ENCODE results near the gene SPPL3. TPM values are rescaled to one million over a fixed set of nuclear protein-coding genes. Genes with fewer than 3 reads are reported as not detected.
A peak's percentile ranks its signal among the peaks of the same experiment; 100 is the strongest.

The SPPL3 gene
- total RNA-seq, 1 donor, result 10.9 TPM

DNA sequence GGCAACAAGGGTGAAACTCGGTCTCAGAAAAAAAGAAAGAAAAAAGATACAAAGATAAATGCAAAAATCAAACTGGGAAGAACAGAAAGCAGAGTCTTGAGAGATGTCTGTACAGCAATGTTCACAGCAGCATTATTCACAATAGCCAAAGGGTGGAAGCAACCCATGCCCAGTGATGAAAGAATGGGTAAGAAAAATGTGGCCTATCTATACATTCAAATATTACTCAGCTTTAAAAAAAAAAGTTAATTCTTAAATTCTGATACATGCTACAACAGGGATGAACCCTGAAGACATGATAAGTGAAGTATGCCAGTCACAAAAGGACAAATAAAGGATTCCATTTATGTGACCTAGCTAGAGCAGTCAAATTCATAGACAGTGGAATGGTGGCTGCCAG is 33.7 kb downstream of the SPPL3 start:
- no peak for DNase-seq (ENCODE audit: insufficient read length, low spot score, missing footprints)
- Histone ChIP-seq H3K27me3 (ENCODE audit: insufficient read depth, low read length) (no peaks in the 10 kb centered on the region), H3K9me3 (ENCODE audit: low read depth, low read length) (no peaks in the 10 kb centered on the region), H3K4me1 (ENCODE audit: insufficient read depth, low read length) (peaks cover 23% of the 10 kb centered on the region), H4K20me1 (ENCODE audit: insufficient read depth, low read length) (peaks cover 38% of the 10 kb centered on the region), H3K27ac (ENCODE audit: low read depth, low read length) (no peak overlapping the region), H3K4me3 (ENCODE audit: insufficient read depth, low read length) (no peak overlapping the region), H2AFZ (ENCODE audit: low read length) (no peak overlapping the region), H3K79me2 (ENCODE audit: insufficient read depth, low read length) (peaks cover 76% of the 10 kb centered on the region), H3K4me2 (ENCODE audit: insufficient read depth, low read length) (no peak overlapping the region), H3K36me3 (ENCODE audit: insufficient read depth, low read length) (no peaks in the 10 kb centered on the region)
- TF ChIP-seq CTCF (IDR thresholded peaks at IDR 0.05; ENCODE audit: extremely low read depth, low read depth, low read length), result no peak

DNA sequence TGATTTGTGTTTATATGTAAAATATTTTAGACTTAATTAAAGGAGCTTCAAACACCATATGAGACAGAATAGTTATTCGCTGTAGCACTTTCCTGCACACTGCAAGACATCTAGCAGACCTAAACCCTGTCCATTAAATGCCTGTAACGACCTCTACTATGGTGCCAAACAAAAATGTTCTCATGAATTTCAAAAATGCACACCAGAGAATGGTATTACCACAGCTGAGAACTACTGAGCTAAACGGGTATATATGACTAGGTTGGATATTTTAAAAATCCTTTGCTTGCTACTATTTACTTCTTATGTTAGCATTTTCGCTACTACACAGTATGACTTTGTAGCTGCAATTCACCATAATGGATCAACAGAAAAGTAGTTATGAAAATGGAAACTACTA is 34.8 kb downstream of the SPPL3 start:
- peaks cover 17% of the 10 kb centered on the region for H3K4me1 ChIP-seq (ENCODE audit: insufficient read depth, low read length)
- no peak overlapping the region for H3K4me2 ChIP-seq (ENCODE audit: insufficient read depth, low read length)
- TF ChIP-seq CTCF (IDR thresholded peaks at IDR 0.05; ENCODE audit: extremely low read depth, low read depth, low read length), result no peak
- H3K4me3 ChIP-seq (ENCODE audit: insufficient read depth, low read length), result no peak overlapping the region
- no peaks in the 10 kb centered on the region for H3K27me3 ChIP-seq (ENCODE audit: insufficient read depth, low read length)
- peaks cover 76% of the 10 kb centered on the region for H3K79me2 ChIP-seq (ENCODE audit: insufficient read depth, low read length)
- no peak overlapping the region for H3K27ac ChIP-seq (ENCODE audit: low read depth, low read length)
- H2AFZ ChIP-seq (ENCODE audit: low read length), result no peak overlapping the region
- no peaks in the 10 kb centered on the region for H3K9me3 ChIP-seq (ENCODE audit: low read depth, low read length)
- peaks cover 38% of the 10 kb centered on the region for H4K20me1 ChIP-seq (ENCODE audit: insufficient read depth, low read length)
- no peaks in the 10 kb centered on the region for H3K36me3 ChIP-seq (ENCODE audit: insufficient read depth, low read length)
- DNase-seq (ENCODE audit: insufficient read length, low spot score, missing footprints), result no peak

DNA sequence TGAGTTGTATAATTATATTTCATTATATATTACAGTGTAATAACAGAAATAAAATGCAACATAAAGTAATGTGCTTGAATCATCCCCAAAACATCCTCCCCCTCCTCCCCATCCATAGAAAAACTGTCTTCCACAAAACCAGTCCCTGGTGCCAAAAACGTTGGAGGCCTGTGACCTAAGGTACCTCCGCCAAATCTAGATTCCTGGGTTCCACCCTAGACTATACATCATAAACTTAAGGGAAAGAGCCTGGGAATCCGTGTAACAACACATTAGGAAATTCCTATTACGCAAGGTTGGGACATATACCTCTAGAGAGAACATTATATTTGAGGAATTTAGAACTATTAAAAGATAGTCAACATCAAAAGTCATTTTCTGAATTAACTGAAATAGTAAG is 38.0 kb downstream of the SPPL3 start:
- H4K20me1 ChIP-seq (ENCODE audit: insufficient read depth, low read length), result peaks cover 38% of the 10 kb centered on the region
- no peaks in the 10 kb centered on the region for H3K9me3 ChIP-seq (ENCODE audit: low read depth, low read length)
- no peaks in the 10 kb centered on the region for H3K36me3 ChIP-seq (ENCODE audit: insufficient read depth, low read length)
- H3K27ac ChIP-seq (ENCODE audit: low read depth, low read length), result no peak overlapping the region
- no peaks in the 10 kb centered on the region for H3K27me3 ChIP-seq (ENCODE audit: insufficient read depth, low read length)
- peaks cover 76% of the 10 kb centered on the region for H3K79me2 ChIP-seq (ENCODE audit: insufficient read depth, low read length)
- TF ChIP-seq CTCF (IDR thresholded peaks at IDR 0.05; ENCODE audit: extremely low read depth, low read depth, low read length), result no peak
- H3K4me3 ChIP-seq (ENCODE audit: insufficient read depth, low read length), result no peak overlapping the region
- no peak for DNase-seq (ENCODE audit: insufficient read length, low spot score, missing footprints)
- no peak overlapping the region for H2AFZ ChIP-seq (ENCODE audit: low read length)
- H3K4me1 ChIP-seq (ENCODE audit: insufficient read depth, low read length), result peaks cover 12% of the 10 kb centered on the region
- H3K4me2 ChIP-seq (ENCODE audit: insufficient read depth, low read length), result peak overlapping the region; percentile 7

DNA sequence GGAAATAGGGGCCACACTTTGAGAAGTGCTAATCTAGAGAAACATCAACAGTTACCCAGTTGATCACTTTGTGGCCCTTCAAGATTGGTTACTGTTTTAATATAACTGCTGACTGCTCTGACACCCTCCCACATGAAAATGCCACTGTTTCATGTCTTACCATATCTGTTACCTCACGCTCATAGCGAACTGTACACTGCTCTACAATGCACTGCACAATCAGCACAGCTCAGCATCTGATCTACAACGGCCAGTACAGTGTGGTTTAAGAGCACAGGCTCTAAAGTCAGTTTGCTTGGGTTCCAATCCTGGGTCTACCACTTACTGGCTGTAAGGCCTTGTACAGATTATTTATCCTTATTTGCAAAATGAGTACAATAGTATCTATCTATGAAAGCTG is 39.1 kb downstream of the SPPL3 start:
- no peaks in the 10 kb centered on the region for H3K9me3 ChIP-seq (ENCODE audit: low read depth, low read length)
- H3K27me3 ChIP-seq (ENCODE audit: insufficient read depth, low read length), result no peaks in the 10 kb centered on the region
- no peaks in the 10 kb centered on the region for H3K36me3 ChIP-seq (ENCODE audit: insufficient read depth, low read length)
- no peak overlapping the region for H2AFZ ChIP-seq (ENCODE audit: low read length)
- peaks cover 34% of the 10 kb centered on the region for H4K20me1 ChIP-seq (ENCODE audit: insufficient read depth, low read length)
- peaks cover 81% of the 10 kb centered on the region for H3K79me2 ChIP-seq (ENCODE audit: insufficient read depth, low read length)
- peaks cover 12% of the 10 kb centered on the region for H3K4me1 ChIP-seq (ENCODE audit: insufficient read depth, low read length)
- no peak overlapping the region for H3K4me3 ChIP-seq (ENCODE audit: insufficient read depth, low read length)
- no peak overlapping the region for H3K4me2 ChIP-seq (ENCODE audit: insufficient read depth, low read length)
- DNase-seq (ENCODE audit: insufficient read length, low spot score, missing footprints), result no peak
- TF ChIP-seq CTCF (IDR thresholded peaks at IDR 0.05; ENCODE audit: extremely low read depth, low read depth, low read length), result no peak
- H3K27ac ChIP-seq (ENCODE audit: low read depth, low read length), result no peak overlapping the region

Data from osteoblast (primary cell).